IPS-15b (cell line): ENCODE measurements around the gene RBL1.

Source experiments
- H3K27me3 ChIP-seq: one replicate; pipeline ENCODE4 v1.6.1; 2013; ENCODE audit warnings: low read length; ENCODE audit not compliant: control insufficient read depth, insufficient read depth
- H3K36me3 ChIP-seq: one replicate; pipeline ENCODE4 v1.6.1; 2013; ENCODE audit warnings: low read length; ENCODE audit not compliant: control insufficient read depth, insufficient read depth
- H3K4me1 ChIP-seq: one replicate; pipeline ENCODE4 v1.6.1; 2013; ENCODE audit warnings: mild to moderate bottlenecking, low read length; ENCODE audit not compliant: control insufficient read depth, insufficient read depth
- H3K4me3 ChIP-seq: one replicate; pipeline ENCODE4 v1.5.1; 2013; ENCODE audit warnings: low read depth, low read length
- H3K9ac ChIP-seq: one replicate; pipeline ENCODE4 v1.6.1; 2013; ENCODE audit warnings: low read depth, mild to moderate bottlenecking, low read length
- H3K9me3 ChIP-seq: one replicate; pipeline ENCODE4 v1.6.1; 2013; ENCODE audit warnings: mild to moderate bottlenecking, low read length; ENCODE audit not compliant: control insufficient read depth, insufficient read depth

RBL1 gene

DNA sequence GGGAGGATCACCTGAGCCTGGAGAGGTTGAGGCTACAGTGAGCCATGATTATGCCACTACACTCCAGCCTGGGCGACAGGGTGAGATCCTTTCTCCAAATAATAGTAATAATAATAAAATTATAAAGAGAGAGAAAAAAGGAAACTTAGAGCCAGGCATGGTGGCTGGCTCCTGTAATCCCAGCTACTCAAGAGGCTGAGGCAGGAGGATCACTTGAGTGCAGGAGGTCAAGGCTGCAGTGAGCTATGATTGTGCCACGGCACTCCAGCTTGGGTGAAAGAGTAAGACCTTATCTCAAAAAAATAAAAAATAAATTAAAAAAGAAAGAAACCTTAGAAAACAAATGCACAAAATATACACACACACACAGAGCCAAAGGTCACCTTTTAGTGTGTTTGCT, 139.1 kb downstream of the RBL1 start:
- H3K9ac ChIP-seq, result no peak overlapping the region
- no peaks in the 10 kb centered on the region for H3K36me3 ChIP-seq
- no peaks in the 10 kb centered on the region for H3K9me3 ChIP-seq
- H3K27me3 ChIP-seq, result no peaks in the 10 kb centered on the region
- no peak overlapping the region for H3K4me3 ChIP-seq
- no peaks in the 10 kb centered on the region for H3K4me1 ChIP-seq

DNA sequence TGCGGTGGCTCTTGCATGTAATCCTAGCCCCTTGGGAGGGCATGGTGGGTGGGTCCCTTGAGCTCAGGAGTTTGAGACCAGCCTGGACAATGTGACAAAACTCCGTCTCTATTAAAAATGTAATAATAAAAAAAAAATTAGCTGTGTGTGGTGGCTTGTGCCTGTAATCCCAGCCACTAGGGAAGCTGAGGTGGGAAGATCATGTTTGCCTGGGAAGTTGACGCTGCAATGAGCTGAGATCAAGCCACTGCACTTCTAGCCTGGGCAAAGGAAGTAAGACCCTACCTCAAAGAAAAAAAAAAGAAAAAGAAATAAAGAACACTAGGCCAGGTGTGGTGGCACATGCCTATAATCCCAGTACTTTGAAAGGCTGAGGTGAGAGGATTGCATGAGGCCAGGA, 139.8 kb downstream of the RBL1 start:
- no peaks in the 10 kb centered on the region for H3K36me3 ChIP-seq
- H3K4me3 ChIP-seq, result no peak overlapping the region
- H3K27me3 ChIP-seq, result no peaks in the 10 kb centered on the region
- no peaks in the 10 kb centered on the region for H3K9me3 ChIP-seq
- H3K9ac ChIP-seq, result no peak overlapping the region
- H3K4me1 ChIP-seq, result no peaks in the 10 kb centered on the region

DNA sequence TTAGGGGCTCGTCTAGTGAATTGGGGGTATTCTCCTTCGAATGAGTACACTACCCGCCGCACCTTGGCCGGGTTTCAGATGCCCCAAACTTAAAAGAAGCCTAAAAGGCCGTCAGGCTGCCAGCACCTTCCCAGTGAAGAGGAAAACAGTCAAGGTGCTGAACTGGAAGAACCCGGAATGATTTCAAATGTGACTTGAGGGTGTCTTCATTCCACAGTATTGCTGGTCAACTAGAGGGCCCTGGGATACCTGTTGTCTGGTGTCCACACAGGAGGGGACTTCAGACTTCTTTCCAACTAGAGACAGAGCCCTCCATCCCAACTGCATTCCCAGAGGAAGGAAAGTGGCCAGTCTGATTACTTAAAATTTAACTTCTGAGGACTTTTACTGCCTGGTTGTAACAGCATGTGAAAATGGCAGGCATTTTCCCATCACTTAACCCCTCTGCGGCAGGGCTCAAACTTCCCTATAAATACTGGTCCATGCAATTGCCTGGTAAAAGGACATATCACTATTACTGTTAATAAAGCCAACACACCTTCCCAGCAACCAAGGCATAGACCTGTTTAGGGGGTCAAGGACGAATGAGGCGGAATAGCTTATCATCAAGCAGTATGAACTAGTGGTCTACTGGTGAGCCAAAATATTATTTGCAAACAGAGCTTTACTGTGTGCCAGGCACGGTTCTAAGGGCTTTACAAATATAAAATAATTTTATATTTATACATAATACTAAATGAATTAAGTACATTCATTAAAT, 143.6 kb downstream of the RBL1 start:
- Histone ChIP-seq H3K4me3 (peak overlapping the region; percentile 96), H3K27me3 (peaks cover 2% of the 10 kb centered on the region), H3K4me1 (peaks cover 11% of the 10 kb centered on the region), H3K9ac (peak overlapping the region; percentile 32), H3K36me3 (no peaks in the 10 kb centered on the region), H3K9me3 (no peaks in the 10 kb centered on the region)

DNA sequence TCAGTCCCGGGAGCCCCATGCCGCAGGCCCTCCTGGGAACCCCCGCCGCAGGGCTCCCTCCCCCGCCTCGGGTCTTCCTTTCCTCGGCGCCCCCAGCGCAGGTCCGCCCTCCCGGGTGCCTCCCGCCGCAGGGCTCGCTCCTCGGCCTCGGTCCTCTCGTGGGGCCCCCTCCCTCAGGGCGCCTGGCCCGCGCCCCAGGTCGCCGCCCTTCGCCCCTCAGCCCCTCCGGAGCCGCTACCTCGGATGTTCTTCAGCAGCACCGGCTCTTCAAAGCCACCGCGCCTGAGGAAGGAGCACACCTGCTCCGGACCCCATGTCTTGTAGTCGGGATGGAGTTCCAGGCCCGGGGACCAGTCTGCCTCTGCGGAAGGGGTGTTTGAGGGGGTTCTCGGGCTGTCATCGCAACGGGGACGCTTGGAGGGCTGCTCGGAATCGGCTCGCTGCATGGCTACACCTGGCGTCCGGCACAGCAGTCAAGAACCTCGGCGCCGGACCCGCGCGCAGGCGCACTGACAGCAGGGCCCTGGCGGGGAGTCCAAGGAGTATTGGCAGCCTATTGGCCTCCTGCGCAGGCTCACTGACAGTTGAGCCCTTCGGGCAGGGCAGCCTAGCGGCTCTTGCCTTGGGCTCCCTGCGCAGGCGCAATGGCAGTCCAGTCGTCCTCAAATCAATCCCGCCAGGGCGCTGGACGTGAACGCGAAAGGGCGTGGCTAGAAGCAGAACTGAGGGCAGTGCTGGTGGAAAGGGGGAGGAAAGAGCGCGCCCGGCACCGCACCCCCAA, 144.4 kb downstream of the RBL1 start, which contains the start of gene SAMHD1:
Gene SAMHD1 (minus strand): TSS at position 511 of the 781 bp plus-strand sequence. CDS start 65 bp downstream, at position 446.
- H3K4me1 ChIP-seq, result peaks cover 16% of the 10 kb centered on the region
- peak within 1 kb of the TSS; percentile 56 for H3K9ac ChIP-seq
- H3K4me3 ChIP-seq, result peak within 1 kb of the TSS; percentile 96
- H3K36me3 ChIP-seq, result peaks cover 2% of the 10 kb centered on the region
- H3K27me3 ChIP-seq, result peaks cover 2% of the 10 kb centered on the region
- H3K9me3 ChIP-seq, result no peaks in the 10 kb centered on the region

DNA sequence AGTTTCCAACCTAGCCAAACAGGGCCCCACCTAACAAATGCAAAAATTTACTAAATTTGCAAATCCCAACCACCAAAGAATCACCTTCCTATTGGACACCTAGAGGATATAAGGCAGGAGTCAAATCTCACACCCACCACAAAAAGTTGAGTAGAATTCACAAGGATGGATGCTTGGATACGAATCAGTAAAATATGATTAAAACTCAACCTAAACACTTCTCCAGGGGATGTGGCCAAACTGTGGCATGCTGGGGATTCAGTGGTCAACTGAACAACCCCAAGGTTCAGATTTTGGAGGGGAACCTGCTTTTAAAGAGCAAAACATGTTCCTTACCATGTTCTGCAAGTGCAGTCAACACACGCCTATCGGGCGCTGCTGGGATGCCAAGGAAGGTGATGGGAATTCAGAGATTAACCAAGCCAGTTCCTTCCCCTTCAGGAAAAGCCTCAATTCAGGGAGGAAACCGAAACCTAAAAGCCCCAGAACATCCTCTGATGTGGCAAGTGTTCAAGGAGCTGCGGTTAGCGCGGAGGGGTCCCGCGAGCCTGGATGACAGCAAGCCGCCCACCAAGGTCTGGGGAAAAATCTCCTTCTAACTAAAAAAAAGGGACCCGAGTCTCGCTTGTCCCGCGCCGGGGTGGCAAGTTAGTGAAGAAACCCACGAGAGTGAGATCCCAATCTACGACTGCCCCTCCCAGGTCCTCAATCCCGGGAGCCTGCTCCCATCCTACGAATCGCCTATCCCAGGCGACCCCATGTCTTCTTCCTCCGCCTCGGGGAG, 145.2 kb downstream of the RBL1 start:
- H3K4me1 ChIP-seq, result peaks cover 16% of the 10 kb centered on the region
- no peaks in the 10 kb centered on the region for H3K9me3 ChIP-seq
- H3K27me3 ChIP-seq, result peaks cover 2% of the 10 kb centered on the region
- peak overlapping the region; percentile 96 for H3K4me3 ChIP-seq
- H3K9ac ChIP-seq, result peak overlapping the region; percentile 56
- H3K36me3 ChIP-seq, result peaks cover 4% of the 10 kb centered on the region
